ENCODE measurements around the gene GPR162.
A peak's percentile ranks its signal among the peaks of the same experiment; 100 is the strongest.
"Not testable (repeated sequence)": the region's sequence is repeated elsewhere in the genome, so short reads cannot be mapped to it uniquely, and the experiment has no call there.

The GPR162 gene

GRCh38 chr12:6860942-6861341 lies 39.3 kb downstream of the GPR162 start:
- H3K4me3 ChIP-seq (ENCODE audit: low read depth, low read length) = no peak overlapping the region
- TF ChIP-seq, protein P1, sequence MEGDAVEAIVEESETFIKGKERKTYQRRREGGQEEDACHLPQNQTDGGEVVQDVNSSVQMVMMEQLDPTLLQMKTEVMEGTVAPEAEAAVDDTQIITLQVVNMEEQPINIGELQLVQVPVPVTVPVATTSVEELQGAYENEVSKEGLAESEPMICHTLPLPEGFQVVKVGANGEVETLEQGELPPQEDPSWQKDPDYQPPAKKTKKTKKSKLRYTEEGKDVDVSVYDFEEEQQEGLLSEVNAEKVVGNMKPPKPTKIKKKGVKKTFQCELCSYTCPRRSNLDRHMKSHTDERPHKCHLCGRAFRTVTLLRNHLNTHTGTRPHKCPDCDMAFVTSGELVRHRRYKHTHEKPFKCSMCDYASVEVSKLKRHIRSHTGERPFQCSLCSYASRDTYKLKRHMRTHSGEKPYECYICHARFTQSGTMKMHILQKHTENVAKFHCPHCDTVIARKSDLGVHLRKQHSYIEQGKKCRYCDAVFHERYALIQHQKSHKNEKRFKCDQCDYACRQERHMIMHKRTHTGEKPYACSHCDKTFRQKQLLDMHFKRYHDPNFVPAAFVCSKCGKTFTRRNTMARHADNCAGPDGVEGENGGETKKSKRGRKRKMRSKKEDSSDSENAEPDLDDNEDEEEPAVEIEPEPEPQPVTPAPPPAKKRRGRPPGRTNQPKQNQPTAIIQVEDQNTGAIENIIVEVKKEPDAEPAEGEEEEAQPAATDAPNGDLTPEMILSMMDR (IDR thresholded peaks at IDR 0.05; ENCODE audit: low read depth, low read length) = no peak
- in situ Hi-C loops (cut with HindIII; ENCODE audit: low sequenced_read_pairs) = no loop called here
- no peak for DNase-seq (ENCODE audit: low read depth, low spot score)

DNA sequence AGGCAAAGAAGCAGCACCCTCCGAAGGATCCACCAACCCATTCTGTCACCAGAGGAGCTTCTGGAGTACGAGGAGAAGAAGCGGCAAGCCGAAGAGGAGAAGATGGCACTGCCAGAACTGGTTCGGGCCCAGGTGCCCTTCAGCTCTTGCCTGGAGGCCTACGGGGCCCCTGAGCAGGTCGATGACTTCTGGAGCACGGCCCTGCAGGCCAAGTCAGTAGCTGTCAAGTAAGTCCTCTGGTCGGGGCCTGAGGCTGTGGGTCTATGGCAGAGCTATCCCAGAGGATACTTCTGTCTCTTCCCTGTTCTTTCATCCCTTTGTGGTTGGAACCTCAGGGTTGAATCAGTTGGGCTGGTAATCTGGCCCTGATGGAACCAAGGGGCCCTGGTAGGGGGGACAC lies 39.8 kb downstream of the GPR162 start:
- no peak for DNase-seq (ENCODE audit: low read depth, low spot score)
- TF ChIP-seq, protein P1 (IDR thresholded peaks at IDR 0.05; ENCODE audit: low read depth, low read length) = no peak
- H3K4me3 ChIP-seq (ENCODE audit: low read depth, low read length) = no peak overlapping the region
- in situ Hi-C loops (cut with HindIII; ENCODE audit: low sequenced_read_pairs) = no loop called here

- H3K4me3 ChIP-seq (ENCODE audit: low read depth, low read length) = no peak overlapping the region
- TF ChIP-seq, protein P1 (IDR thresholded peaks at IDR 0.05; ENCODE audit: low read depth, low read length) = no peak
- in situ Hi-C loops (cut with HindIII; ENCODE audit: low sequenced_read_pairs) = no loop called here
- no peak for DNase-seq (ENCODE audit: low read depth, low spot score)
Observed at GRCh38 chr12:6863033-6863432, 41.4 kb downstream of the GPR162 start.

GRCh38 chr12:6863586-6864321 lies 42.1 kb downstream of the GPR162 start:
- DNase-seq (ENCODE audit: low read depth, low spot score) = no peak
- TF ChIP-seq, protein P1 (IDR thresholded peaks at IDR 0.05; ENCODE audit: low read depth, low read length) = no peak
- in situ Hi-C loops (cut with HindIII; ENCODE audit: low sequenced_read_pairs) = no loop called here
- H3K4me3 ChIP-seq (ENCODE audit: low read depth, low read length) = no peak overlapping the region

- in situ Hi-C loops (cut with HindIII; ENCODE audit: low sequenced_read_pairs); DNase-seq (ENCODE audit: low read depth, low spot score); H3K4me3 ChIP-seq (ENCODE audit: low read depth, low read length): not testable (repeated sequence)
Observed at GRCh38 chr12:6865307-6865706, 43.7 kb downstream of the GPR162 start.

- TF ChIP-seq, protein P1 (IDR thresholded peaks at IDR 0.05; ENCODE audit: low read depth, low read length) = no peak
- DNase-seq (ENCODE audit: low read depth, low spot score) = no peak
- no peak overlapping the region for H3K4me3 ChIP-seq (ENCODE audit: low read depth, low read length)
- in situ Hi-C loops (cut with HindIII; ENCODE audit: low sequenced_read_pairs) = no loop called here
Observed at GRCh38 chr12:6866163-6866919, 44.7 kb downstream of the GPR162 start.

DNA sequence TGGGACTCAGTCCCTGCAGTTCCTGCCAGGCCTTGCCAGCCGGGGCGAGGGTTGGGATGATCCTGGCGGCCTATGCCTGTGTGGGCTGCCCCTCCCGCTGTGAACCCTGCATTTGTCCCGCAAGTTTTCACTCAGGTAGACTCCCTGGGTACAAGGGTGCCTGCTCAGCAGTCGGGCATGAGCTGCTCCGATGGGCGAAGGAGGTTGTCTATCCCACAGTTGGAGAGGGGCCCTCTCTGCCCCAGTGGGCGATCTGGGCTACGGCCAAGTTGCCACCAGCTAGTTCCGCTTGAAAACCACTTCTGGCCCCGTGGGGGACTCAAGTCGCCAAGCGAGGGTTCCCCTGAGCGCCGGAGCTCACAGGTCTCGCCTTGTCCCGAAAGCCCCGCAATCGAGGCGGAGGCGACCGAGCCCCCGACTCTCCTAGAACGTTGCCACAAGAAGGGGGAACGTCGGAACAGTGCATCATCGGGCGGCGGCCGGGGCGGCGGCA lies 45.3 kb downstream of the GPR162 start:
- TF ChIP-seq, protein P1 (IDR thresholded peaks at IDR 0.05; ENCODE audit: low read depth, low read length) = no peak
- no peak for DNase-seq (ENCODE audit: low read depth, low spot score)
- peak overlapping the region; percentile 65 for H3K4me3 ChIP-seq (ENCODE audit: low read depth, low read length)
- in situ Hi-C loops (cut with HindIII; ENCODE audit: low sequenced_read_pairs) = no loop called here

Data from astrocyte of the spinal cord (primary cell).